NB4 (cell line): Measurements from ENCODE around the gene CPEB3.

Experiments used
- DNase-seq: peaks from one replicate; pipeline ENCODE4 v3.0.0; 2010; ENCODE audit warnings: low read depth
- H3K4me3 ChIP-seq: one replicate; pipeline ENCODE4 v1.5.1; 2011; ENCODE audit warnings: mild to moderate bottlenecking, low read depth, low read length, moderate library complexity
- CTCF ChIP-seq: IDR thresholded peaks from one replicate; pipeline ENCODE4 v1.5.1; 2012; ENCODE audit warnings: low read depth, low read length
- MAX ChIP-seq: IDR thresholded peaks from 2 replicates; pipeline ENCODE4 v1.6.1; 2011; ENCODE audit warnings: low read depth, low read length
- MYC ChIP-seq: IDR thresholded peaks from 2 replicates; pipeline ENCODE4 v1.6.1; 2011; ENCODE audit warnings: low read depth, low read length
- POLR2A ChIP-seq: IDR thresholded peaks from 2 replicates; pipeline ENCODE4 v1.6.1; 2011; ENCODE audit warnings: mild to moderate bottlenecking; ENCODE audit not compliant: insufficient read length; ENCODE audit errors: extremely low read depth

Gene CPEB3

GRCh38 chr10:92298487-92298886 is 7.6 kb upstream of the CPEB3 start:
- no peak overlapping the region for H3K4me3 ChIP-seq
- no peak for DNase-seq
- no peak for TF ChIP-seq POLR2A
- no peak for TF ChIP-seq MYC
- no peak for TF ChIP-seq CTCF
- no peak for TF ChIP-seq MAX

GRCh38 chr10:92291921-92292845 is 1.3 kb upstream of the CPEB3 start:
- peak; percentile 79 for DNase-seq
- TF ChIP-seq CTCF (peak; percentile 36), MYC (no peak)
- H3K4me3 ChIP-seq = peak overlapping the region; percentile 91

GRCh38 chr10:92291616-92291865 is 663 bp upstream of the CPEB3 start:
- TF ChIP-seq POLR2A = no peak
- no peak for TF ChIP-seq CTCF
- TF ChIP-seq MAX = no peak
- TF ChIP-seq MYC = no peak
- no peak for DNase-seq
- H3K4me3 ChIP-seq = peak overlapping the region; percentile 91

GRCh38 chr10:92290076-92290836 is 622 bp downstream of the CPEB3 start:
- TF ChIP-seq MYC (peak; percentile 23; the same call in 1 of the 2 replicates), MAX (peak; percentile 58), CTCF (no peak)
- H3K4me3 ChIP-seq = peak overlapping the region; percentile 91
- peak; percentile 52 for DNase-seq

DNA sequence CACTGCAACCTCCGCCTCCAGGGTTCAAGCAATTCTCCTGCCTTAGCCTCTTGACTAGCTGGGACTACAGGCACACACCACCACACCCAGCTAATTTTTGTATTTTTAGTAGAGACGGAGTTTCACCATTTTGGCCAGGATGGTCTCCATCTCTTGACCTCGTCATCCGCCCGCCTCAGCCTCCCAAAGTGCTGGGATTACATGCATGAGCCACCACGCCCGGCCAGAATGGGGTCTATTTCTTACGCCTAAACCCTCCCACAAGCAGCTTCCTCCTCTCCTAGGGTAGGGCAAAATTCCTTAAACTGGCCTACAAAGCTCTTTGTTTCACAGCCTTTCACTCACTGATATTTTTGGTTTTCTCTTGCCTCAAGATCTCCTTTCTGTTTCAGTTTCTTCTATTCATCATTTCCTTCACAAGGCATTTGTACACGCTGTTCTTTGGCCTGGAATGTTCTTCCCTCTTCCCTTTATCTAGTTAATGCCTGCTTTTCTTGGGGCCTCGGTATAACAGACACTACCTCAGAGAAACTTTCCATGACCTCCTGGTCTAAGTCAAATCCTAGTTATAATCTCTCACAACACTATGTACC is 6.7 kb downstream of the CPEB3 start:
- TF ChIP-seq POLR2A (no peak), MYC (no peak), MAX (no peak), CTCF (no peak)

More for the DNA sequence above, 6.7 kb downstream of the CPEB3 start:
- no peak for DNase-seq
- no peak overlapping the region for H3K4me3 ChIP-seq
